Muscle of leg (tissue), 11 donors: ENCODE measurements around the gene ARHGAP9. TPM values are rescaled to one million over a fixed set of nuclear protein-coding genes. Genes with fewer than 3 reads are reported as not detected.
A peak's percentile ranks its signal among the peaks of the same experiment; 100 is the strongest.
"Not testable (repeated sequence)": the region's sequence is repeated elsewhere in the genome, so short reads cannot be mapped to it uniquely, and the experiment has no call there.

ENCODE experiments used
- DNase-seq: peaks from one replicate; pipeline ENCODE4 v3.0.0; 2013
- H3K27ac ChIP-seq: one replicate; pipeline ENCODE4 v1.5.1; 2013; ENCODE audit warnings: mild to moderate bottlenecking, low read length, control low read depth
- H3K27me3 ChIP-seq: one replicate; pipeline ENCODE4 v1.6.1; 2013; ENCODE audit warnings: low read length; ENCODE audit not compliant: control insufficient read depth, insufficient read depth
- H3K36me3 ChIP-seq: one replicate; pipeline ENCODE4 v1.6.1; 2013; ENCODE audit warnings: low read length; ENCODE audit not compliant: control insufficient read depth, insufficient read depth
- H3K4me1 ChIP-seq: one replicate; pipeline ENCODE4 v1.6.1; 2013; ENCODE audit warnings: low read length; ENCODE audit not compliant: control insufficient read depth, insufficient read depth
- H3K4me3 ChIP-seq: one replicate; pipeline ENCODE4 v1.5.1; 2013; ENCODE audit warnings: low read length, control low read depth
- H3K9me3 ChIP-seq: replicated peaks from 2 replicates; pipeline ENCODE4 v1.6.1; 2013; ENCODE audit warnings: low read depth, low read length; ENCODE audit not compliant: control insufficient read depth
- WGBS: methylation state at CpG from one replicate; pipeline ENCODE4 v1.1.5; 2013; ENCODE audit warnings: missing lambda C conversion rate; ENCODE audit not compliant: insufficient coverage; 5-methylcytosine and 5-hydroxymethylcytosine counted together
- polyA plus RNA-seq, 8 donors: library from polyadenylated mRNA; unstranded; fragments of 120-200 nt; gene quantifications; one replicate each; pipeline versions ENCODE4 v1.2.1 to v1.2.3, GENCODE V29; 2013; ENCODE audit warnings: inconsistent platforms in 1 of 8, low replicate concordance in 1 of 8; ENCODE audit not compliant: insufficient read length in 8 of 8, insufficient read depth in 1 of 8
- total RNA-seq: library from RNA; stranded (reverse); fragments of 120-200 nt; gene quantifications from one replicate; pipeline ENCODE4 v1.2.4, GENCODE V29; 2013

The ARHGAP9 gene
- total and polyA plus RNA-seq, 9 donors = 3.6 to 6.9 (median 5.3) TPM

- Histone ChIP-seq H3K27me3 (no peaks in the 10 kb centered on the region), H3K9me3 (no peaks in the 10 kb centered on the region), H3K4me1 (peaks cover 54% of the 10 kb centered on the region), H3K4me3 (peak overlapping the region; percentile 78), H3K36me3 (peaks cover 45% of the 10 kb centered on the region), H3K27ac (peak overlapping the region; percentile 98)
- WGBS = 0% methylated on average over 3 of the region's 38 CpGs
- peak; percentile 90 for DNase-seq
Measured at GRCh38 chr12:57522887-57523705, 43.4 kb upstream of the ARHGAP9 start.

GRCh38 chr12:57522011-57522886 lies 42.6 kb upstream of the ARHGAP9 start, which contains the start of gene MBD6:
Gene MBD6, plus strand, starts transcription at chr12:57522824. Its CDS starts 1,480 bp downstream, at chr12:57524304.
- H3K9me3 ChIP-seq = no peaks in the 10 kb centered on the region

GRCh38 chr12:57521525-57522010 lies 41.9 kb upstream of the ARHGAP9 start:
- Histone ChIP-seq H3K27ac (peak overlapping the region; percentile 98), H3K36me3 (peaks cover 42% of the 10 kb centered on the region), H3K9me3 (no peaks in the 10 kb centered on the region), H3K4me3 (peak overlapping the region; percentile 78), H3K4me1 (peaks cover 53% of the 10 kb centered on the region), H3K27me3 (no peaks in the 10 kb centered on the region)
- peak; percentile 77 for DNase-seq
- WGBS = 18% methylated on average over 7 of the region's 17 CpGs

More at GRCh38 chr12:57522011-57522886, 42.6 kb upstream of the ARHGAP9 start, which contains the start of gene MBD6:
- Histone ChIP-seq H3K27ac (peak within 1 kb of the TSS; percentile 98), H3K4me1 (peaks cover 55% of the 10 kb centered on the region), H3K27me3 (no peaks in the 10 kb centered on the region), H3K4me3 (peak within 1 kb of the TSS; percentile 78), H3K36me3 (peaks cover 42% of the 10 kb centered on the region)
- peak; percentile 92 for DNase-seq
- WGBS = under 1% methylated on average over 54 of the region's 57 CpGs

DNA sequence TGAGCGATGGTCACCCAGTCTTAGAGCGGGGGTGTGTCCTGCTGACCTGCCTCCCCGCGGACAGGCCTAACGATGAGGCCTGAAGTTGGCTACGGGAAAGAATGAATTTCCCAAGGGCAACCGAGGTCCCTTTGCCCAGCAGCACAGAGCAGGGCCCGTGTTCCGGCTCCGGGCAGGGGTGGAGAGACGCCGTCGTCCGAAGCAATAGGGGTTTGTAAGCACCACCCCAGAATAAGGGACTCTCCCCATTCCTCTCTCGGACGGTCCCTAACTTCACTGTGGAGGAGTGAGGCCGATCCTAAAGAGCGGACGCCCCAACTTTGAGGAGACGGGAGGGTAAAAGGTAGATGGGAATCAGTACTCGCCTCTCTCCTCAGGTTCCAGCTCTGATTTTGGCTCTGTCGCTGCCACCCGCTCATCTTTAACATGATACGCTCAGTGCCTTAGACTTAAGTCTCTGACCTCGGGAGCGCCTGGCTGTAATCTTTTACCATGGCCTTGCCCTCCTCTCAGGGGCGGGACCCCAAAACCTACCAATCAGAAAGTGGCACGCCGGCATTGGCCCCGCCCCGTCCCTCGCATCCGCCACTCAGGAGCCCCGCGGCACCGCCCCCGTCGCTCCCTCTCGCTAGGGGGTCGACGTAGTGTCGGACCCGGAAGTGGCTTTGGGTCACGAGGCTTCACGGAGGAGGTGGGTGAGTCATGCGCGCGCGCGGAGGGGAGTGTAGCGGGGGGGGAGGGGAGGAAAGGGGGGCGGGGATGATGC lies 40.6 kb upstream of the ARHGAP9 start, which contains the start of gene DDIT3:
Gene DDIT3, minus strand, starts transcription at position 462 of the 766 bp plus-strand sequence. CDS start 3,108 bp downstream, outside the sequence.
- peaks cover 42% of the 10 kb centered on the region for H3K36me3 ChIP-seq
- H3K27ac ChIP-seq = peak within 1 kb of the TSS; percentile 100
- DNase-seq = peak; percentile 100
- H3K9me3 ChIP-seq = no peaks in the 10 kb centered on the region
- H3K4me1 ChIP-seq = peaks cover 53% of the 10 kb centered on the region
- no peaks in the 10 kb centered on the region for H3K27me3 ChIP-seq
- H3K4me3 ChIP-seq = peak within 1 kb of the TSS; percentile 98
- WGBS = 0% methylated on average over 27 of the region's 52 CpGs

- Histone ChIP-seq H3K27ac (peak overlapping the region; percentile 100), H3K36me3 (peaks cover 42% of the 10 kb centered on the region), H3K4me3 (peak overlapping the region; percentile 98), H3K4me1 (peaks cover 51% of the 10 kb centered on the region), H3K9me3 (no peaks in the 10 kb centered on the region), H3K27me3 (no peaks in the 10 kb centered on the region)
- 0% methylated on average over 6 of the region's 8 CpGs for WGBS
- DNase-seq = peak; percentile 72
Measured at GRCh38 chr12:57519796-57520052, 40.1 kb upstream of the ARHGAP9 start.

DNA sequence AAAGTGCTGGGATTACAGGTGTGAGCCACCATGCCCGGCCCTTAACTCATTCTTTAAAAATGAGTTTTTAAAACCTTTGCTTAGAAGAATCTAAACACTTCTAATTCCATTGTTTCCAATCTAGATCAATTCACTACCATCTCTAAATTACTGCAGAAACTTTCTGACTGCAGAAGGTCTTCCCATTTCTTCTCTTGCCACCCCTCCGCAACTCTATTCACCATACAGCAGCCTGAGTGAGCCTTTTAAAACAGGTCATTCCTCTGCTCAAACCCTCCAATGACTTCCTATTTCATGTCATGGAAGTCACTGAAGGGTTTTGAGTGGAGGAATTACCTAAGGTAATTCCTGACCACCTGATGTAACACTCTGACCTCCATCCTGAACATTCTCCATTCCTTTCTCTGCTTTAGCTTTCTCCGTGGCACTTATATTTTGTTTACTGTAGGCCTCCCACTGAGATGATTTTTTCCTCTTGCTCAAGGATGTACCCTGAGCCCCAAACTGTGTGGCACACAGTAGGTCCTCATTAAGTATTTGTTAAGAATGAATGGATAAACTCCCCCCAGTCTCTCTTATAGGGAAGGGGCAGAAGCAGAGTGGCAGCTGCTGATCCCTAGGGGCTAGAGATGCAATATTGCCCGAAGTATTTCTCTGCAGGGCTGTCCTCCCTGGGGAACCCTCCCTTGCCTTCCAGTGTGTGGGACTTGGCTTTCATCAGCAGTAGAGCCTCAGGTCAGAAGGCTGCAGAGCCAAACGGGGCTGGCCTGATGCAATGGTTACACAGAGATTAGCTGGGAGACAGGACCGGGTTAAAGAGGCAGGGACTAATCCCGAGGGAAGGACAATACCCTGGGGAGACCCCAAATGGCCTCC lies 39.5 kb upstream of the ARHGAP9 start:
- peak overlapping the region; percentile 98 for H3K4me3 ChIP-seq
- no peak for DNase-seq
- peaks cover 46% of the 10 kb centered on the region for H3K4me1 ChIP-seq
- no peaks in the 10 kb centered on the region for H3K27me3 ChIP-seq
- 16% methylated on average over 5 of the region's 7 CpGs for WGBS
- H3K27ac ChIP-seq = peak overlapping the region; percentile 100
- no peaks in the 10 kb centered on the region for H3K9me3 ChIP-seq
- peaks cover 42% of the 10 kb centered on the region for H3K36me3 ChIP-seq

- H3K4me3 ChIP-seq = no peak overlapping the region
- WGBS = 90% methylated on average over 6 of the region's 8 CpGs
- DNase-seq = peak; percentile 84
- no peaks in the 10 kb centered on the region for H3K9me3 ChIP-seq
- peak overlapping the region; percentile 49 for H3K27ac ChIP-seq
- H3K27me3 ChIP-seq = no peaks in the 10 kb centered on the region
- H3K36me3 ChIP-seq = peaks cover 44% of the 10 kb centered on the region
- H3K4me1 ChIP-seq = peaks cover 38% of the 10 kb centered on the region
Measured at GRCh38 chr12:57518176-57518919, 38.7 kb upstream of the ARHGAP9 start.

DNA sequence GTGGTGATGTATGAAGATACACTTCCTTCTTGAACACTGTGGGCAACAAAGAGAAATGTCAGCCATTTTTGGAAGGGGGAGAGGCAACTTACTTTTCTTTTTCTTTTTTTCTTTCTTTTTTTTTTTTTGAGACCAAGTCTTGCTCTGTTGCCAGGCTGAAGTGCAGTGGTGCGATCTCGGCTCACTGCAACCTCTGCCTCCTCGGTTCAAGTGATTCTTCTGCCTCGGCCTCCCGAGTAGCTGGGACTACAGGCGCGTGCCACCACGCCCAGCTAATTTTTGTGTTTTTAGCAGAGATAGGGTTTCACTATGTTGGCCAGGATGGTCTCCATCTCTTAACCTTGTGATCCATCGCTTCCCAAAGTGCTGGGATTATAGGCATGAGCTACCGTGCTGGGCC lies 38.1 kb upstream of the ARHGAP9 start:
- H3K4me3 ChIP-seq, H3K27me3 ChIP-seq, DNase-seq, H3K9me3 ChIP-seq: not testable (repeated sequence)
- H3K36me3 ChIP-seq = peaks cover 50% of the 10 kb centered on the region
- WGBS = 76% methylated on average over 4 of the region's 10 CpGs
- H3K27ac ChIP-seq = peak overlapping the region; percentile 49
- peaks cover 35% of the 10 kb centered on the region for H3K4me1 ChIP-seq
